Stimulated activated CD8-positive, alpha-beta memory T cell treated with anti-CD3 and anti-CD28 coated beads, Interleukin-4, amount 100 ng/mL, for 24 hours (primary cell): ENCODE measurements around the gene SLC7A11.

ENCODE experiments used
- DNase-seq: peaks from one replicate; pipeline ENCODE4 v3.0.0-alpha.2; 2020; ENCODE audit warnings: low read depth

SLC7A11 gene

DNA sequence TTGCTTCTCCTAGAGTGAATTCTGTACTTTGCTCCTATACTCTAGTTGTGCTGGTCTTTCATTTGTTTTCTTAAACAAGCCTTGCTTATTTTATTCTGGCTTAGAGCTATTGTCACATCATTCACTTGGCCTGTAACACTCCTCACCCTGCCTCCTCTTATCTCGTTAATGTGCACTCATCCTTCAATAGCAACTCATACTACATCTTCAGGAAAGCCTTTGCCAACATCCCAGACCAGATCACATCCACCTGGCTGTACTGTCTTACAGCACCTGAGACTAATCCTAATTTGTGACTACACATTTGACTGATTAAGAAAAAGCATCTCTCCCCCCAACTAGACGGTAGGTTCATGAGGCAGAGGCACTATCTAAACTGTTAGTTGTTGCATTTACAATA lies 80.8 kb downstream of the SLC7A11 start:
- no peak for DNase-seq

DNA sequence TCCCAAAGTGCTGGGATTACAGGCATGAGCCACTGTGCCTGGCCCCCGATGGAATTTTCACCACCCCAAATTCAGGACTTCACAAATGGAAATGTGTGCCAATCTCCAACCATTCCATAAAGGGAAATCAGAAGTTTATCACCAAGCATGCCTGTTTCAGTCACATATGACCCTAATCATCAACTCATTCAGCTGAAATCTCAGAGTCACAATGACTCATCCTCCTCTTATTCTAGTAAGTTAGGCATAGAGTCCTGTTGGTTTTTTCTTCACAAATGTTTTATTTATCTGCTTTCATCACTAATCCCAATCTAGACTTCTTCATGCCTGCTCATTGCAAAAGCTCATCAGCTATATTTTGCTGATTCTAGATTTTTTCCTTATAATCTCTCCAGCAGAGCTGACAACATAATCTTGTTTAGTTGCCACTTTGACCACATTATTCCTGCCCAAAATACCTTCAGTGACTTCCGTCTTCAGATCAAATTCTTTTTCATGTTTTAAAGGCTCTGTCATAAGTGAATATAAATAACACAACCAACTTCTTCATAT lies 83.3 kb downstream of the SLC7A11 start:
- no peak for DNase-seq

DNA sequence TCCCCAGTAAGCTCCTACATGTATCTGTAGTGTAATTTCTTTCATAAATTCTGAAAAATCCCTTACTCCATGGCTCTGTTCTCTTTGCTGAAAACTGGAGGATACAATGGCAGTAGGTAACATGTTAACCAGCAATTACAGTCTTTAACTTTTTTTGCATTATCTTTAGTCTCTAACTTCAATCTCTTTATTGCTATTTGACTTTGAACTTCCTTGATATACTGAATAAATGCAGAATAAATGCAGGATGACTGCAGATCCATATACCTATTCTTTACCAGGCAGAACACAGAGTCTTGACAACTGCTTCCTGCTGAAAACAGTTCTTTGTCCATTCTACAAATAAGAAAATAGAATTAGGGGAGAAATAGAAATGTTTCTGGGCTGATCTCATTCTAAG lies 101.3 kb downstream of the SLC7A11 start:
- no peak for DNase-seq

DNA sequence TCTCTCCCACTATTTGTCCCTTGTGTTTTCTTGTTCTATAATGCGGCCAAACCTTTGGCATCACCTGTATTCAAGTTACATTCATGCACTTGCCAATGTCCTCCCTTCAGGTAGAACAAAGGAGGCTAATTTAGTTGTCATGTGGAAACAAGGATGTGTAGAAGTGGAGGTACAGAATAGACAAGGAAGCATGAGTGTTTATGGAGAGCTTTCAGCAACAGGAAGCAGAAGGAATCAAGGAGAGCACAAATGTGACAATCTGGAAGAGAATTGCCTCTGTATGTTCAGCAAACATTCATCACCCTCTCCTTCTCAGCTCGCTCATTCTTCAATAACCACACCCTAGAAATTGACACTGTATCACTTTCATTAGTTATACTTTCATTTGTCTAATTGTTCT lies 103.4 kb downstream of the SLC7A11 start:
- no peak for DNase-seq

DNA sequence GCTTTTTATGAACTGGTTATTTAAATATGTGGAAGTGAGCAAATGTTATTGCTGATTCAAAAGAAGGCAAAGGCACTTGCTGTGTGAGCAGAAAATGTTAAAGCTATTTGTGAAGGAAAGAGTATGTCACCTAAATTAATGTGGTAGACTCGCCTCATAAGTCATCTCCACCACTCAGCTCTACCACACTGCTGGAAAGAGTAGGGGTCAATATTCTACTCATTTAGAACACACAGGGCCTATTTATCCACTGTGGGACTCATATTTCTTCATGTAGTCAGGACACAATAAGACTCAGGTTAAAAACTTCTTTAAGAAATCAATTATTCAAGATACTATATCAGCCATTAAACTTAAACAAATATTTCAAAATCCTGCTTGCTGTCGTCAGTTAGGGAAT lies 106.5 kb downstream of the SLC7A11 start:
- no peak for DNase-seq

DNA sequence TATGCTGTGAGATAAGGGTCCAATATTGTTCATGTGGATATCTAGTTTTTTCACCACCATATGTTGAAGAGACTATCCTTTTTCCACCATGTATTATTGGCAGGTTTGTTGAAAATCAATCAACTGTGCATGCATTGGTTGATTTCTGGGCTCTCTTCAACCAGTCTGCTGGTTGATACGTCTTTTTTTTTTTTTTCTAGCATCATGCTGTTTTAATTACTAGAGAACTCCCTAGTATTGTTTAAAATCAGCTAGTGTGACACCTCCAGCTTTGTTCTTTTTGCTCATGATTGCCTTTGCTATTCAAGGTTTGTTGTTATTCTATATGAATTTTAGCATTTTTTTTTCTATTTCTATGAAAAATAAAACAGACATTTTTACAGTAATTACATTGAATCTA lies 123.9 kb downstream of the SLC7A11 start:
- no peak for DNase-seq

DNA sequence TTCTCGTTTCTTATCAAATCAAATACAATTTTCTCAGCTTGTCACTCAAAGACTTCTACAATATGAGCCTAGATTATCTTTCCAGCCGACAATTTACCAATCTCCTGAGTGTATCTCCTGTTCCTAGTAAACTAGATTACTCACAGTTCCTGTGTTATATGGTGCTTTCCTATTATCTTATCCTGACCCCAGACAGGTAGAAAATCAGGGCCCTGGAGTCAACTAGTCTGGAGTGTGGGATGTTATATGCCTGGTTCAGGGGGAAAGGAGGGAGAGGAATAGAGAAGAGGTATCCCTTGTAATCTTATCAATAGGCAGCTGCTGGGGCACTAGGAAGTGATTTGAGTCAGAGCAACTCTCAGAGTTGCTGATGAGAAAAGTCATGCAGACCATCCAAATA lies 127.1 kb downstream of the SLC7A11 start:
- DNase-seq: no peak

DNA sequence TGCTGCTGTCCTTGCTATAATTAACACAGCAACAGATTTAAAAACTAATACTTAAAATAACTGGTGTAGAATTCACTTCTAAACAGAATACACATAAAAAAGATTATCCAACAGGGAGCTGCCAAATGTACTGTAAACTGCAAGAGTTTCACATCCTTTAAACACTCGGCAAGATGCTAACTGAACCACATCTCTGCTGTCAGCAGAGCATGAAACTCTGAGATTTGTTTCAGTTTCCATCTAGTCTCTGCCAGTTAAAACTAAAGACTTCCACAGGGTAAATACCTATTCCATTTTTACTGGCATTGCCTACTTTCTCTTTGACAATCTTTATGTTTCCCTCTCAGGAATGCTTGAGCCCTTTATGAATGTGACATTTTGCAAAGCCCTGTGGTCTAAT lies 127.7 kb downstream of the SLC7A11 start:
- no peak for DNase-seq
